Activated CD8-positive, alpha-beta memory T cell treated with anti-CD3 and anti-CD28 coated beads, Interleukin-2, amount 50 U/mL, for 4 hours (primary cell): Measurements from ENCODE around the gene TSC22D4.
A peak's percentile ranks its signal among the peaks of the same experiment; 100 is the strongest.
"Not testable (repeated sequence)": the region's sequence is repeated elsewhere in the genome, so short reads cannot be mapped to it uniquely, and the experiment has no call there.

Experiments used
- DNase-seq: peaks from one replicate; pipeline ENCODE4 v3.0.0-alpha.2; 2020

The TSC22D4 gene

GRCh38 chr7:100441641-100442535 is 37.1 kb downstream of the TSC22D4 start:
- no peak for DNase-seq

- not testable (repeated sequence) for DNase-seq
These were observed 39.8 kb downstream of the TSC22D4 start for GRCh38 chr7:100439244-100439643.

GRCh38 chr7:100438731-100439130 is 40.3 kb downstream of the TSC22D4 start:
- DNase-seq = not testable (repeated sequence)

- no peak for DNase-seq
These were observed 40.8 kb downstream of the TSC22D4 start for GRCh38 chr7:100438172-100438571.

- no peak for DNase-seq
These were observed 41.6 kb downstream of the TSC22D4 start for GRCh38 chr7:100437150-100438100.

GRCh38 chr7:100435401-100436304 is 43.4 kb downstream of the TSC22D4 start:
- peak; percentile 53 for DNase-seq

GRCh38 chr7:100434297-100435144 is 44.5 kb downstream of the TSC22D4 start:
- DNase-seq = no peak

- DNase-seq = no peak
These were observed 45.3 kb downstream of the TSC22D4 start for GRCh38 chr7:100433592-100434296.

GRCh38 chr7:100433276-100433591 is 45.8 kb downstream of the TSC22D4 start:
- no peak for DNase-seq

- DNase-seq = no peak
These were observed 46.3 kb downstream of the TSC22D4 start for GRCh38 chr7:100432621-100433275.

GRCh38 chr7:100432053-100432452 is 47.0 kb downstream of the TSC22D4 start:
- no peak for DNase-seq

- no peak for DNase-seq
These were observed 47.7 kb downstream of the TSC22D4 start for GRCh38 chr7:100431286-100431735.

- DNase-seq = peak; percentile 43
These were observed 48.3 kb downstream of the TSC22D4 start for GRCh38 chr7:100430493-100431285.

GRCh38 chr7:100429637-100430492 is 49.1 kb downstream of the TSC22D4 start, which contains the start of gene MEPCE:
MEPCE (plus strand) TSS chr7:100429831; CDS start chr7:100430019, 188 bp downstream.
- peak; percentile 97 for DNase-seq

- DNase-seq = peak; percentile 100
These were observed 49.9 kb downstream of the TSC22D4 start for GRCh38 chr7:100428967-100429636.

GRCh38 chr7:100428199-100428966 is 50.6 kb downstream of the TSC22D4 start, which contains the start of gene ZCWPW1:
ZCWPW1 (minus strand) TSS chr7:100428703; CDS start chr7:100420649, 8,054 bp downstream.
- DNase-seq = peak; percentile 97

- no peak for DNase-seq
These were observed 51.2 kb downstream of the TSC22D4 start for GRCh38 chr7:100427762-100428198.
